ENCODE data around the gene ULBP1.
"Not testable (repeated sequence)": the region's sequence is repeated elsewhere in the genome, so short reads cannot be mapped to it uniquely, and the experiment has no call there.

ULBP1 gene

DNA sequence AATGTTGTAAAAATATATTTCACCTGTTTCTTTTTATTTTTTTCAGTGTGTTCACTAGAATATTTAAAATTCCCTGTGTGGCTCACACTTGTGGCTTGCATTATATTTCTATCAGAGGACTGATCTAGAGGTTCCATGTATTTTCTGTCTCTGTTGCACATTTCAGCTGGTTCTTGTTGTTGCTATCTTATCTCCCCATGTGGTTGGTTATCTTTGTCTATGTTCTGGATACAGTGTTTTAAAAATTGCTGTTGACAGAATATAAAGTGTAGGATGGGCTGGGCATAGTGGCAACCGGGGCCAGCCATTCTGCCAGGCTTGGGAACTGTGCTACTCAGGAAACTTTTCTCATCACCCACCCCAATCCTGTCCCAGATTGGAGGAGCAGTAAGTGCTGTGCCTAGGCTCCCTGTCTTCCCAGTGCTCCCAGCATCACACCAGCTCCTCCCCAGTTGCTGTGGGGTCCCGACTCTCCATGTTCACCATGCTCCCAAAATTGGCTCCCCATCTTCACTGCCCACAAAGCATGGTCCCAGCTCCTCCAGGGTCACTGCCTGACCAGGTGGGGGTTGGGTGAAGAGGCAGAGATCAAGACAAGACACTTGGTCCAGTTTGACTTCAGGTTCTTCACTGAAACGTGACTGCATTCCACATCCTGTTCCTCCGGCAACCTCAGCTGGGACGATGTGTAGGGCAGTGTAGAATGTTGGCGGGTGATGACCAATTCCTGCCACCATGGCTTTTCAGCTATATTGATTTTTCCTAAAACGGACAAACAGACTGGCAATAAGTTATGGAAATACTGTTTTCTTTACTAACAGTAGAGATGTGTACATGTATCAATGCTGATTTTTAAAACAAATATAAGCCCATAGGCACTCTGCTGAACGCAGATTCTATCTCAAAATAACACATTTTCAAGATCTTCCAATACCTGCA lies 49.4 kb downstream of the ULBP1 start:
- H3K36me3 ChIP-seq (ENCODE audit: control insufficient read depth in 1 of 2, insufficient read depth in 2 of 2, low read length in 2 of 2); H3K27ac ChIP-seq (ENCODE audit: low read depth, low read length); H3K4me1 ChIP-seq (ENCODE audit: control insufficient read depth in 1 of 2, insufficient read depth in 2 of 2, low read length in 2 of 2); H3K9me3 ChIP-seq (ENCODE audit: control insufficient read depth in 1 of 2, low read length in 2 of 2); H3K4me3 ChIP-seq (ENCODE audit: low read depth in 1 of 2, low read length in 2 of 2); H3K9ac ChIP-seq (ENCODE audit: low read depth in 1 of 2, low read length in 2 of 2): not testable (repeated sequence)
- peaks cover 41 to 57% of the 10 kb centered on the region in 2 donors for H3K27me3 ChIP-seq (ENCODE audit: control insufficient read depth in 1 of 2, insufficient read depth in 2 of 2, low read length in 2 of 2)

- H3K27me3 ChIP-seq (ENCODE audit: control insufficient read depth in 1 of 2, insufficient read depth in 2 of 2, low read length in 2 of 2), result peaks cover 34 to 55% of the 10 kb centered on the region in 2 donors
- H3K9me3 ChIP-seq (ENCODE audit: control insufficient read depth in 1 of 2, low read length in 2 of 2); H3K36me3 ChIP-seq (ENCODE audit: control insufficient read depth in 1 of 2, insufficient read depth in 2 of 2, low read length in 2 of 2); H3K9ac ChIP-seq (ENCODE audit: low read depth in 1 of 2, low read length in 2 of 2); H3K27ac ChIP-seq (ENCODE audit: low read depth, low read length); H3K4me1 ChIP-seq (ENCODE audit: control insufficient read depth in 1 of 2, insufficient read depth in 2 of 2, low read length in 2 of 2); H3K4me3 ChIP-seq (ENCODE audit: low read depth in 1 of 2, low read length in 2 of 2): not testable (repeated sequence)
Observed at GRCh38 chr6:150013785-150014622, 50.3 kb downstream of the ULBP1 start.

DNA sequence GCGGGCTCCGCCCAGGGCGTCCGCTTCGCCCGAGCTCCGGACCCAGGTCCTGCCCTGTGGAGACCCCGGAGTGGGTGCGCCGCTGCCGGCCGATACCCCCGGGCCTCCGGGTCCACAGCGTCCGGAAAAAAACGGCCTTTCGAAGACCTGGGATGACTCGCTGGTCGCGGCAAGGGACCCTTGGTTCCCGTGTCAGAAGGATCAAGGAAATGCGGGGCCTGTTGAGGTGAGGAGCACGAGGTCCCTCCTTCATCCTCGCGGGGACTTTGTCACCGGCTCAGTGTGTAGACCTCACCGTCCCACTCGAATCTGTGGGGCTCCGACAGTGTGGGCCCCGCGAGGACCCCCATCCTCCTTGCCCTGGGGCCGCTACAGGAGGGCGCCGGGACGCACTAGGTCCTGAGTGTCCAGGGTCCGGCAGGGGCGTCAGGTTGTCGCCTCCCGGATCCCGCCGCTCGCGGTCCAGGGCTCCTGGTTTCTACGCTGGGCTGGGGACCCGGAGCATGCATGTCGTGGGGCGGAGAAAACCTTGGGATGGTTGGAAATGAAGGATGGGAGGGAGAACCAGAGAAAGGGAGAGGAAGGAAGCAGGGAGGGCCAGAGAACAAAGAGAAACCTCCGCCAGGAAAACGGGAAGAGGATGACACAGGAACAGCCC lies 51.0 kb downstream of the ULBP1 start:
- H3K9me3 ChIP-seq (ENCODE audit: control insufficient read depth in 1 of 2, low read length in 2 of 2), result not testable (repeated sequence)
- H3K27me3 ChIP-seq (ENCODE audit: control insufficient read depth in 1 of 2, insufficient read depth in 2 of 2, low read length in 2 of 2), result peaks cover 30 to 54% of the 10 kb centered on the region in 2 donors

GRCh38 chr6:150015281-150016001 lies 51.7 kb downstream of the ULBP1 start:
- not testable (repeated sequence) for H3K9me3 ChIP-seq (ENCODE audit: control insufficient read depth in 1 of 2, low read length in 2 of 2); H3K9ac ChIP-seq (ENCODE audit: low read depth in 1 of 2, low read length in 2 of 2)
- peaks cover 29 to 52% of the 10 kb centered on the region in 2 donors for H3K27me3 ChIP-seq (ENCODE audit: control insufficient read depth in 1 of 2, insufficient read depth in 2 of 2, low read length in 2 of 2)

More for the DNA sequence above, 51.0 kb downstream of the ULBP1 start:
- H3K4me1 ChIP-seq (ENCODE audit: control insufficient read depth in 1 of 2, insufficient read depth in 2 of 2, low read length in 2 of 2); H3K27ac ChIP-seq (ENCODE audit: low read depth, low read length); H3K4me3 ChIP-seq (ENCODE audit: low read depth in 1 of 2, low read length in 2 of 2); H3K36me3 ChIP-seq (ENCODE audit: control insufficient read depth in 1 of 2, insufficient read depth in 2 of 2, low read length in 2 of 2); H3K9ac ChIP-seq (ENCODE audit: low read depth in 1 of 2, low read length in 2 of 2): not testable (repeated sequence)

GRCh38 chr6:150016324-150017185 lies 52.8 kb downstream of the ULBP1 start:
- H3K9me3 ChIP-seq (ENCODE audit: control insufficient read depth in 1 of 2, low read length in 2 of 2), result no peaks in the 10 kb centered on the region
- H3K4me3 ChIP-seq (ENCODE audit: low read depth in 1 of 2, low read length in 2 of 2), result no peak overlapping the region
- H3K36me3 ChIP-seq (ENCODE audit: control insufficient read depth in 1 of 2, insufficient read depth in 2 of 2, low read length in 2 of 2), result no peaks in the 10 kb centered on the region
- H3K9ac ChIP-seq (ENCODE audit: low read depth in 1 of 2, low read length in 2 of 2), result no peak overlapping the region
- H3K4me1 ChIP-seq (ENCODE audit: control insufficient read depth in 1 of 2, insufficient read depth in 2 of 2, low read length in 2 of 2), result no peaks in the 10 kb centered on the region
- no peak overlapping the region for H3K27ac ChIP-seq (ENCODE audit: low read depth, low read length)
- peaks cover 29 to 49% of the 10 kb centered on the region in 2 donors for H3K27me3 ChIP-seq (ENCODE audit: control insufficient read depth in 1 of 2, insufficient read depth in 2 of 2, low read length in 2 of 2)

More at GRCh38 chr6:150015281-150016001, 51.7 kb downstream of the ULBP1 start:
- H3K4me1 ChIP-seq (ENCODE audit: control insufficient read depth in 1 of 2, insufficient read depth in 2 of 2, low read length in 2 of 2); H3K36me3 ChIP-seq (ENCODE audit: control insufficient read depth in 1 of 2, insufficient read depth in 2 of 2, low read length in 2 of 2); H3K4me3 ChIP-seq (ENCODE audit: low read depth in 1 of 2, low read length in 2 of 2); H3K27ac ChIP-seq (ENCODE audit: low read depth, low read length): not testable (repeated sequence)

DNA sequence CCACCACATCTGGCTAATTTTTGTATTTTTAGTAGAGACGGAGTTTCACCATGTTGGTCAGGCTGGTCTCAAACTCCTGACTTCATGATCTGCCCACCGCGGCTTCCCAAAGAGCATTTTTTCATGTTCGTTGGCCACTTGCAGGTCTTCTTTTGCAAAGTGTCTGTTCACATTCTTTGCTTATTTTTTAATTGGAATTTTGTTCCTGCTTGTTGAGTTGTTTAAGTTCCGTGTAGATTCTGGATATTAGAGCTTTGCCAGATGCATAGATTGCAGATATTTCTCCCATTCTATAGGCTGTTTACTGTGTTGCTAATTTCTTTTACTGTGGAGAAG lies 53.4 kb downstream of the ULBP1 start:
- not testable (repeated sequence) for H3K4me3 ChIP-seq (ENCODE audit: low read depth in 1 of 2, low read length in 2 of 2); H3K27ac ChIP-seq (ENCODE audit: low read depth, low read length); H3K9ac ChIP-seq (ENCODE audit: low read depth in 1 of 2, low read length in 2 of 2); H3K36me3 ChIP-seq (ENCODE audit: control insufficient read depth in 1 of 2, insufficient read depth in 2 of 2, low read length in 2 of 2); H3K4me1 ChIP-seq (ENCODE audit: control insufficient read depth in 1 of 2, insufficient read depth in 2 of 2, low read length in 2 of 2); H3K9me3 ChIP-seq (ENCODE audit: control insufficient read depth in 1 of 2, low read length in 2 of 2)
- peaks cover 29 to 45% of the 10 kb centered on the region in 2 donors for H3K27me3 ChIP-seq (ENCODE audit: control insufficient read depth in 1 of 2, insufficient read depth in 2 of 2, low read length in 2 of 2)

DNA sequence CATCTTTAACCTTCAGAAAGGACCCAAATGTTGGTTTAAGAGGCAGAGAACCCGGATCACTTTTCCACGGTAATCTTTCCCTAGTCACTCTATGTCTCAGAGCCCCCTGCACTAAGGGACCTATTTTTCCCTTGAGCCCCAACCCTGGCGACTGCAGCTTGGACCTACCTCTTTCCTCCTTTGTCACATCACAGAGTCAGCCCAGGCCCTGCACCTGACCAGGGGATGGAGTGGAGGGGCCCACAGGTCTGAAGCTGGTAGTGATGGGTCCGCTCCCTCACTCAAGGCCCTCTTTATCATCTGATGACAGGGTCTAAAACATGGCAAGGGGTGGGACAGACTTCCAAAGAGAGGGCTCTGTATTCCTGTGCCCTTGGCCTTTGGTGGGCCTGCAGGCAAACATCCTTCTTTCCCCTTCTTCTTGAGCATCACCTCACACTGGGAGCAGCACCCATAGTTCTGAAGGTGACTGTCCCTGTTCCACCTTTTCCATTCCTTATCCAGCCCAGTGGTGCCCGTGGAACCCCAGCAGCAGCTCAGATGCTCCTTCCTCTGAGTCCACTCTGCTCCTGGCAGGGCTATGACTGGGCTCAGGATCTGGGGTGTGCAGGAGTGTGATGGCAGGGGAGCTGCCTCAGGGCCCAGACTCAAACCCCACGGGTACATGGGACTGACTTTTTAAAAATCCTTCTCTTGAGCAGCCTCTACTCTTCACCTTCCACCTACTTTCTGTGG lies 55.3 kb downstream of the ULBP1 start:
- H3K36me3 ChIP-seq (ENCODE audit: control insufficient read depth in 1 of 2, insufficient read depth in 2 of 2, low read length in 2 of 2), result no peaks in the 10 kb centered on the region
- no peak overlapping the region for H3K4me3 ChIP-seq (ENCODE audit: low read depth in 1 of 2, low read length in 2 of 2)
- H3K9me3 ChIP-seq (ENCODE audit: control insufficient read depth in 1 of 2, low read length in 2 of 2), result no peaks in the 10 kb centered on the region
- no peaks in the 10 kb centered on the region for H3K4me1 ChIP-seq (ENCODE audit: control insufficient read depth in 1 of 2, insufficient read depth in 2 of 2, low read length in 2 of 2)
- no peak overlapping the region for H3K27ac ChIP-seq (ENCODE audit: low read depth, low read length)
- peaks cover 16 to 36% of the 10 kb centered on the region in 2 donors for H3K27me3 ChIP-seq (ENCODE audit: control insufficient read depth in 1 of 2, insufficient read depth in 2 of 2, low read length in 2 of 2)
- H3K9ac ChIP-seq (ENCODE audit: low read depth in 1 of 2, low read length in 2 of 2), result no peak overlapping the region

GRCh38 chr6:150021870-150022269 lies 58.1 kb downstream of the ULBP1 start:
- not testable (repeated sequence) for H3K4me1 ChIP-seq (ENCODE audit: control insufficient read depth in 1 of 2, insufficient read depth in 2 of 2, low read length in 2 of 2); H3K9ac ChIP-seq (ENCODE audit: low read depth in 1 of 2, low read length in 2 of 2); H3K36me3 ChIP-seq (ENCODE audit: control insufficient read depth in 1 of 2, insufficient read depth in 2 of 2, low read length in 2 of 2); H3K9me3 ChIP-seq (ENCODE audit: control insufficient read depth in 1 of 2, low read length in 2 of 2); H3K4me3 ChIP-seq (ENCODE audit: low read depth in 1 of 2, low read length in 2 of 2); H3K27ac ChIP-seq (ENCODE audit: low read depth, low read length)
- H3K27me3 ChIP-seq (ENCODE audit: control insufficient read depth in 1 of 2, insufficient read depth in 2 of 2, low read length in 2 of 2), result peaks cover 23 to 38% of the 10 kb centered on the region in 2 donors
